Measurements from ENCODE around the gene ATP6V0A1.

GRCh38 chr17:42571435-42572225, 113.0 kb downstream of the ATP6V0A1 start:
- TF ChIP-seq RAD21 (conservative IDR thresholded peaks at IDR 0.05), result no peak
- TF ChIP-seq, protein P1, sequence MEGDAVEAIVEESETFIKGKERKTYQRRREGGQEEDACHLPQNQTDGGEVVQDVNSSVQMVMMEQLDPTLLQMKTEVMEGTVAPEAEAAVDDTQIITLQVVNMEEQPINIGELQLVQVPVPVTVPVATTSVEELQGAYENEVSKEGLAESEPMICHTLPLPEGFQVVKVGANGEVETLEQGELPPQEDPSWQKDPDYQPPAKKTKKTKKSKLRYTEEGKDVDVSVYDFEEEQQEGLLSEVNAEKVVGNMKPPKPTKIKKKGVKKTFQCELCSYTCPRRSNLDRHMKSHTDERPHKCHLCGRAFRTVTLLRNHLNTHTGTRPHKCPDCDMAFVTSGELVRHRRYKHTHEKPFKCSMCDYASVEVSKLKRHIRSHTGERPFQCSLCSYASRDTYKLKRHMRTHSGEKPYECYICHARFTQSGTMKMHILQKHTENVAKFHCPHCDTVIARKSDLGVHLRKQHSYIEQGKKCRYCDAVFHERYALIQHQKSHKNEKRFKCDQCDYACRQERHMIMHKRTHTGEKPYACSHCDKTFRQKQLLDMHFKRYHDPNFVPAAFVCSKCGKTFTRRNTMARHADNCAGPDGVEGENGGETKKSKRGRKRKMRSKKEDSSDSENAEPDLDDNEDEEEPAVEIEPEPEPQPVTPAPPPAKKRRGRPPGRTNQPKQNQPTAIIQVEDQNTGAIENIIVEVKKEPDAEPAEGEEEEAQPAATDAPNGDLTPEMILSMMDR (IDR thresholded peaks at IDR 0.05; ENCODE audit: poor library complexity, severe bottlenecking), result no peak
- TF ChIP-seq EP300 (conservative IDR thresholded peaks at IDR 0.05; ENCODE audit: poor library complexity, severe bottlenecking), result no peak
- no peak for TF ChIP-seq POLR2AphosphoS5 (IDR thresholded peaks at IDR 0.05)
- no peak for TF ChIP-seq TAF1 (IDR thresholded peaks at IDR 0.05; ENCODE audit: low read depth)
- TF ChIP-seq EZH2 (IDR thresholded peaks at IDR 0.05; ENCODE audit: borderline replicate concordance, insufficient read depth, low read length, poor library complexity, severe bottlenecking), result no peak
- TF ChIP-seq, protein P2, sequence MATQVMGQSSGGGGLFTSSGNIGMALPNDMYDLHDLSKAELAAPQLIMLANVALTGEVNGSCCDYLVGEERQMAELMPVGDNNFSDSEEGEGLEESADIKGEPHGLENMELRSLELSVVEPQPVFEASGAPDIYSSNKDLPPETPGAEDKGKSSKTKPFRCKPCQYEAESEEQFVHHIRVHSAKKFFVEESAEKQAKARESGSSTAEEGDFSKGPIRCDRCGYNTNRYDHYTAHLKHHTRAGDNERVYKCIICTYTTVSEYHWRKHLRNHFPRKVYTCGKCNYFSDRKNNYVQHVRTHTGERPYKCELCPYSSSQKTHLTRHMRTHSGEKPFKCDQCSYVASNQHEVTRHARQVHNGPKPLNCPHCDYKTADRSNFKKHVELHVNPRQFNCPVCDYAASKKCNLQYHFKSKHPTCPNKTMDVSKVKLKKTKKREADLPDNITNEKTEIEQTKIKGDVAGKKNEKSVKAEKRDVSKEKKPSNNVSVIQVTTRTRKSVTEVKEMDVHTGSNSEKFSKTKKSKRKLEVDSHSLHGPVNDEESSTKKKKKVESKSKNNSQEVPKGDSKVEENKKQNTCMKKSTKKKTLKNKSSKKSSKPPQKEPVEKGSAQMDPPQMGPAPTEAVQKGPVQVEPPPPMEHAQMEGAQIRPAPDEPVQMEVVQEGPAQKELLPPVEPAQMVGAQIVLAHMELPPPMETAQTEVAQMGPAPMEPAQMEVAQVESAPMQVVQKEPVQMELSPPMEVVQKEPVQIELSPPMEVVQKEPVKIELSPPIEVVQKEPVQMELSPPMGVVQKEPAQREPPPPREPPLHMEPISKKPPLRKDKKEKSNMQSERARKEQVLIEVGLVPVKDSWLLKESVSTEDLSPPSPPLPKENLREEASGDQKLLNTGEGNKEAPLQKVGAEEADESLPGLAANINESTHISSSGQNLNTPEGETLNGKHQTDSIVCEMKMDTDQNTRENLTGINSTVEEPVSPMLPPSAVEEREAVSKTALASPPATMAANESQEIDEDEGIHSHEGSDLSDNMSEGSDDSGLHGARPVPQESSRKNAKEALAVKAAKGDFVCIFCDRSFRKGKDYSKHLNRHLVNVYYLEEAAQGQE (IDR thresholded peaks at IDR 0.05; ENCODE audit: borderline replicate concordance), result no peak
- no peak for TF ChIP-seq MXI1 (conservative IDR thresholded peaks at IDR 0.05; ENCODE audit: poor library complexity, severe bottlenecking)

Data from neural cell (in vitro differentiated cells).